DND-41 (cell line): Measurements from ENCODE around the gene NRSN1.

Experiments used
- ATAC-seq: fragments of 200-7000 bp; cut with Tn5 transposase; 3 replicates; pipeline ENCODE4 v1.9.1; 2021; ENCODE audit warnings: low read depth; ENCODE audit not compliant: insufficient read depth
- DNase-seq: peaks from one replicate; pipeline ENCODE4 v3.0.0-alpha.2; 2020
- H2AFZ ChIP-seq: 2 replicates; pipeline ENCODE4 v1.6.0; 2012; ENCODE audit warnings: low read depth, low read length
- H3K27ac ChIP-seq: 2 replicates; pipeline ENCODE4 v1.5.1; 2012; ENCODE audit warnings: low read length, inconsistent platforms
- H3K27me3 ChIP-seq: fragments of 200-600 bp; sonication (generic); 2 replicates; pipeline ENCODE4 v1.6.0; 2012; ENCODE audit warnings: low read length, mild to moderate bottlenecking, inconsistent platforms; ENCODE audit not compliant: insufficient read depth, poor library complexity
- H3K36me3 ChIP-seq: 2 replicates; pipeline ENCODE4 v1.5.1; 2012; ENCODE audit warnings: low read length, inconsistent platforms; ENCODE audit not compliant: insufficient read depth
- H3K4me1 ChIP-seq: 2 replicates; pipeline ENCODE4 v1.5.1; 2012; ENCODE audit warnings: mild to moderate bottlenecking, low read length; ENCODE audit not compliant: insufficient read depth
- H3K4me2 ChIP-seq: 2 replicates; pipeline ENCODE4 v1.6.0; 2012; ENCODE audit warnings: mild to moderate bottlenecking, moderate library complexity, low read length, inconsistent platforms; ENCODE audit not compliant: insufficient read depth
- H3K4me3 ChIP-seq, 2 experiments: fragments of 200-600 bp in 1 of 2; shearing (Covaris generic) in 1 of 2; 2 replicates each; pipeline ENCODE4 v1.5.1; 2012 to 2016; ENCODE audit warnings: inconsistent platforms in 2 of 2, low read length in 2 of 2, mild to moderate bottlenecking in 2 of 2, low read depth in 1 of 2, moderate library complexity in 1 of 2
- H3K79me2 ChIP-seq: 2 replicates; pipeline ENCODE4 v1.6.0; 2012; ENCODE audit warnings: low read length, inconsistent platforms; ENCODE audit not compliant: insufficient read depth
- H3K9ac ChIP-seq: 2 replicates; pipeline ENCODE4 v1.6.0; 2012; ENCODE audit warnings: low read depth, mild to moderate bottlenecking, inconsistent platforms, low read length, moderate library complexity
- H3K9me3 ChIP-seq: 2 replicates; pipeline ENCODE4 v1.5.1; 2012; ENCODE audit warnings: low read length, moderate library complexity, mild to moderate bottlenecking, inconsistent platforms; ENCODE audit not compliant: insufficient read depth, severe bottlenecking
- H4K20me1 ChIP-seq: 2 replicates; pipeline ENCODE4 v1.6.0; 2012; ENCODE audit warnings: low read length; ENCODE audit not compliant: insufficient read depth
- CTCF ChIP-seq: IDR thresholded peaks from 2 replicates; pipeline ENCODE4 v1.5.1; 2012; ENCODE audit warnings: borderline replicate concordance, low read length, moderate library complexity, mild to moderate bottlenecking; ENCODE audit not compliant: poor library complexity, severe bottlenecking; ENCODE audit errors: extremely low read depth
- EZH2 ChIP-seq: IDR thresholded peaks from 3 replicates; pipeline ENCODE4 v1.6.1; 2012; ENCODE audit warnings: borderline replicate concordance, low read depth, mild to moderate bottlenecking, moderate library complexity, low read length, inconsistent platforms; ENCODE audit not compliant: severe bottlenecking

NRSN1 gene

DNA sequence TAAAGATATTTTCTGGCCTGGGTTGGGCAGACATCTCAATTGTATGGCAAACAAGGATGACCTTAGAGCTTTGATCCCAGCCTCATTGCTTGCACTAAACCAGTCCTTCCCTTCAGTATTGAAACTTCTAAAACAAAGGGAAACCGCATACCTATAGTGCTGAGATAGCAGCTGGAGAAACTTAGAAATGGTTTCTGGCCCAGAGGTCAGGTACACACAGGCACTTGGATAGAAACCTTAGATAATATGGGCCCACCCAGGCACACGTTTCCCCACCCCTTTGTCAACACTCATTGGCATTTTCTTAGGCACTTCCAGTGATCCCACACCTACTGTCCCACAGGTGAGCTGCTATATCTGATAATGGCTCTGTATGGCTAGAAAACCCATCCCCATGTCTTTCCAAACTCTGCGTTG lies 22.1 kb downstream of the NRSN1 start:
- no peak overlapping the region for H3K9ac ChIP-seq
- H3K27ac ChIP-seq, result no peak overlapping the region
- H3K36me3 ChIP-seq, result no peaks in the 10 kb centered on the region
- ATAC-seq (no peak), DNase-seq (no peak)
- no peak for TF ChIP-seq EZH2
- TF ChIP-seq CTCF, result no peak
- H4K20me1 ChIP-seq, result no peaks in the 10 kb centered on the region
- no peaks in the 10 kb centered on the region for H3K9me3 ChIP-seq
- H3K4me1 ChIP-seq, result no peaks in the 10 kb centered on the region
- no peak overlapping the region for H2AFZ ChIP-seq
- H3K4me3 ChIP-seq, result no peak overlapping the region
- H3K4me2 ChIP-seq, result no peak overlapping the region
- no peaks in the 10 kb centered on the region for H3K27me3 ChIP-seq
- H3K79me2 ChIP-seq, result no peaks in the 10 kb centered on the region

GRCh38 chr6:24148684-24149083 lies 22.7 kb downstream of the NRSN1 start:
- no peak for ATAC-seq
- H3K27ac ChIP-seq, result no peak overlapping the region
- no peaks in the 10 kb centered on the region for H3K9me3 ChIP-seq
- H2AFZ ChIP-seq, result no peak overlapping the region
- H3K4me2 ChIP-seq, result no peak overlapping the region
- TF ChIP-seq EZH2, result no peak
- TF ChIP-seq CTCF, result no peak
- no peak overlapping the region for H3K9ac ChIP-seq
- no peaks in the 10 kb centered on the region for H3K36me3 ChIP-seq
- H3K4me3 ChIP-seq, result no peak overlapping the region
- peaks cover 3% of the 10 kb centered on the region for H3K27me3 ChIP-seq
- DNase-seq, result no peak
- H4K20me1 ChIP-seq, result no peaks in the 10 kb centered on the region
- H3K79me2 ChIP-seq, result no peaks in the 10 kb centered on the region
- H3K4me1 ChIP-seq, result no peaks in the 10 kb centered on the region

GRCh38 chr6:24149296-24149695 lies 23.3 kb downstream of the NRSN1 start:
- ATAC-seq (no peak), DNase-seq (no peak)
- Histone ChIP-seq H3K4me2 (no peak overlapping the region), H2AFZ (no peak overlapping the region), H3K9me3 (no peaks in the 10 kb centered on the region), H3K4me1 (no peaks in the 10 kb centered on the region), H3K79me2 (no peaks in the 10 kb centered on the region), H3K27me3 (peaks cover 3% of the 10 kb centered on the region), H3K27ac (no peak overlapping the region), H3K4me3 (no peak overlapping the region), H4K20me1 (no peaks in the 10 kb centered on the region), H3K9ac (no peak overlapping the region), H3K36me3 (no peaks in the 10 kb centered on the region)
- TF ChIP-seq CTCF (no peak), EZH2 (no peak)

GRCh38 chr6:24149836-24150235 lies 23.8 kb downstream of the NRSN1 start:
- Histone ChIP-seq H3K79me2 (no peaks in the 10 kb centered on the region), H3K36me3 (no peaks in the 10 kb centered on the region), H3K27ac (no peak overlapping the region), H3K27me3 (peaks cover 3% of the 10 kb centered on the region), H3K9me3 (no peaks in the 10 kb centered on the region), H3K4me3 (no peak overlapping the region), H3K4me1 (no peaks in the 10 kb centered on the region), H3K4me2 (no peak overlapping the region), H4K20me1 (no peaks in the 10 kb centered on the region), H3K9ac (no peak overlapping the region), H2AFZ (no peak overlapping the region)
- ATAC-seq (no peak), DNase-seq (no peak)
- TF ChIP-seq EZH2 (no peak), CTCF (no peak)
